Activated CD4-positive, alpha-beta T cell treated with anti-CD3 and anti-CD28 coated beads for 36 hours (primary cell): ENCODE measurements around the gene WDR93. TPM values are rescaled to one million over a fixed set of nuclear protein-coding genes. Genes with fewer than 3 reads are reported as not detected.

Experiments
- ATAC-seq: fragments of 200-7000 bp; cut with Tn5 transposase; one replicate; pipeline ENCODE4 v1.10.0; 2021; ENCODE audit warnings: mild to moderate bottlenecking, moderate library complexity
- CTCF ChIA-PET: fragments of 350-600 bp; sonication (Branson Sonifier 250); formaldehyde crosslinking; loops from one replicate; lab custom pipeline; 2021; ENCODE audit warnings: antibody characterized with exemption; lab: Charles Lee
- POLR2A ChIA-PET: fragments of 350-600 bp; sonication (Branson Sonifier 250); formaldehyde crosslinking; loops from one replicate; lab custom pipeline; 2021; ENCODE audit warnings: antibody characterized with exemption, inconsistent platforms; lab: Charles Lee
- DNase-seq: peaks from one replicate; pipeline ENCODE4 v3.0.0-alpha.2; 2020
- H3K27ac Mint-ChIP-seq: one replicate; pipeline ENCODE4 v1.8.0; 2021; ENCODE audit warnings: mixed read lengths
- H3K27me3 Mint-ChIP-seq: one replicate; pipeline ENCODE4 v1.8.0; 2021; ENCODE audit warnings: mixed read lengths
- H3K36me3 Mint-ChIP-seq: one replicate; pipeline ENCODE4 v1.8.0; 2021; ENCODE audit warnings: low read depth, mixed read lengths
- H3K4me1 Mint-ChIP-seq: one replicate; pipeline ENCODE4 v1.8.0; 2021; ENCODE audit warnings: mixed read lengths
- H3K4me3 Mint-ChIP-seq: one replicate; pipeline ENCODE4 v1.8.0; 2021; ENCODE audit warnings: mild to moderate bottlenecking, moderate library complexity, mixed read lengths
- H3K9me3 Mint-ChIP-seq: one replicate; pipeline ENCODE4 v1.8.0; 2021; ENCODE audit warnings: low read depth, mixed read lengths
- intact Hi-C, 2 experiments: fragments of 100-400 bp; cut with DNase I in 1 of 2; cut with micrococcal nuclease in 1 of 2; formaldehyde crosslinking; loops; one replicate each; pipeline versions ENCODE4 v1.14.2 to v1.15.1; 2022 to 2024; cut with DNase I, micrococcal nuclease
- total RNA-seq, 2 experiments: library from RNA; stranded (reverse); gene quantifications; one replicate each; pipeline ENCODE4 v1.2.3, GENCODE V29; 2021

Gene WDR93
- total RNA-seq, 2 experiments from 2014 or later, result not detected

- peaks cover 5% of the 10 kb centered on the region for H3K27me3 Mint-ChIP-seq
- no peaks in the 10 kb centered on the region for H3K9me3 Mint-ChIP-seq
- intact Hi-C loops, result loop anchor here (1.0 to 5.0 kb wide), 6 partner anchors 135 to 347 kb away; no protein-coding TSS in a partner anchor
- H3K36me3 Mint-ChIP-seq, result no peaks in the 10 kb centered on the region
- DNase-seq, result peak; percentile 68
- H3K27ac Mint-ChIP-seq, result no peak overlapping the region
- ChIA-PET CTCF (interaction anchor here (0.5 to 3.5 kb wide), 22 partner anchors 8 to 331 kb away, joined by 3 to 55 read pairs (median 4); partner anchors contain the start of gene MESP1), POLR2A (interaction anchor here (0.7 kb wide), 1 partner anchor 318 kb away, joined by 3 read pairs; no protein-coding TSS in a partner anchor)
- no peaks in the 10 kb centered on the region for H3K4me1 Mint-ChIP-seq
- ATAC-seq, result peak; percentile 99
- H3K4me3 Mint-ChIP-seq, result no peak overlapping the region
Observed at GRCh38 chr15:89740137-89740536, 49.5 kb downstream of the WDR93 start.

- no peak overlapping the region for H3K27ac Mint-ChIP-seq
- POLR2A ChIA-PET, result no interaction called here
- H3K9me3 Mint-ChIP-seq, result no peaks in the 10 kb centered on the region
- no peaks in the 10 kb centered on the region for H3K4me1 Mint-ChIP-seq
- ATAC-seq (no peak), DNase-seq (no peak)
- no peak overlapping the region for H3K4me3 Mint-ChIP-seq
- intact Hi-C loops, result loop anchor here in 1 of 2 experiments (5.0 kb wide), 1 partner anchor 329 kb away; no protein-coding TSS in a partner anchor
- no peaks in the 10 kb centered on the region for H3K36me3 Mint-ChIP-seq
- CTCF ChIA-PET, result interaction anchor here (0.5 to 3.5 kb wide), 8 partner anchors 9 to 1192 kb away, joined by 3 to 41 read pairs (median 3); partner anchors contain the start of gene MESP1
- H3K27me3 Mint-ChIP-seq, result no peaks in the 10 kb centered on the region
Observed at GRCh38 chr15:89743011-89743410, 52.4 kb downstream of the WDR93 start.

GRCh38 chr15:89743594-89743993 is 53.0 kb downstream of the WDR93 start:
- POLR2A ChIA-PET, result no interaction called here
- Mint-ChIP-seq H3K4me1 (no peaks in the 10 kb centered on the region), H3K27me3 (no peaks in the 10 kb centered on the region), H3K27ac (no peak overlapping the region), H3K9me3 (no peaks in the 10 kb centered on the region), H3K36me3 (no peaks in the 10 kb centered on the region), H3K4me3 (no peak overlapping the region)
- CTCF ChIA-PET, result interaction anchor here (0.7 to 2.1 kb wide), 7 partner anchors 11 to 1191 kb away, joined by 3 to 12 read pairs (median 3); no protein-coding TSS in a partner anchor
- intact Hi-C loops, result loop anchor here in 1 of 2 experiments (5.0 kb wide), 1 partner anchor 329 kb away; no protein-coding TSS in a partner anchor
- ATAC-seq (no peak), DNase-seq (no peak)

- POLR2A ChIA-PET, result interaction anchor here (0.7 kb wide), 1 partner anchor 829 kb away, joined by 3 read pairs; no protein-coding TSS in a partner anchor
- Mint-ChIP-seq H3K27ac (no peak overlapping the region), H3K9me3 (no peaks in the 10 kb centered on the region), H3K4me1 (peaks cover 4% of the 10 kb centered on the region), H3K4me3 (no peak overlapping the region), H3K36me3 (no peaks in the 10 kb centered on the region), H3K27me3 (peaks cover 4% of the 10 kb centered on the region)
- ATAC-seq (no peak), DNase-seq (no peak)
- intact Hi-C loops, result no loop called here
- CTCF ChIA-PET, result no interaction called here
Observed at GRCh38 chr15:89745131-89745530, 54.5 kb downstream of the WDR93 start.

- H3K36me3 Mint-ChIP-seq, result no peaks in the 10 kb centered on the region
- no peak overlapping the region for H3K27ac Mint-ChIP-seq
- ChIA-PET CTCF (no interaction called here), POLR2A (interaction anchor here (0.7 kb wide), 1 partner anchor 828 kb away, joined by 3 read pairs; no protein-coding TSS in a partner anchor)
- ATAC-seq, result no peak
- peaks cover 4% of the 10 kb centered on the region for H3K4me1 Mint-ChIP-seq
- no peaks in the 10 kb centered on the region for H3K9me3 Mint-ChIP-seq
- no peak for DNase-seq
- H3K27me3 Mint-ChIP-seq, result peaks cover 4% of the 10 kb centered on the region
- intact Hi-C loops, result no loop called here
- H3K4me3 Mint-ChIP-seq, result no peak overlapping the region
Observed at GRCh38 chr15:89745768-89746167, 55.2 kb downstream of the WDR93 start.

- Mint-ChIP-seq H3K27ac (no peak overlapping the region), H3K4me3 (no peak overlapping the region), H3K36me3 (no peaks in the 10 kb centered on the region), H3K4me1 (peaks cover 4% of the 10 kb centered on the region), H3K27me3 (peaks cover 4% of the 10 kb centered on the region), H3K9me3 (no peaks in the 10 kb centered on the region)
- intact Hi-C loops, result no loop called here
- DNase-seq (no peak), ATAC-seq (no peak)
- CTCF ChIA-PET, result no interaction called here
- POLR2A ChIA-PET, result no interaction called here
Observed at GRCh38 chr15:89746386-89746780, 55.8 kb downstream of the WDR93 start.

- Mint-ChIP-seq H3K36me3 (no peaks in the 10 kb centered on the region), H3K4me3 (no peak overlapping the region), H3K27me3 (peaks cover 7% of the 10 kb centered on the region), H3K9me3 (no peaks in the 10 kb centered on the region), H3K4me1 (peaks cover 4% of the 10 kb centered on the region), H3K27ac (no peak overlapping the region)
- POLR2A ChIA-PET, result interaction anchor here (0.6 kb wide), 1 partner anchor 127 kb away, joined by 5 read pairs; no protein-coding TSS in a partner anchor
- ATAC-seq, result no peak
- CTCF ChIA-PET, result interaction anchor here (0.6 kb wide), 1 partner anchor 129 kb away, joined by 3 read pairs; no protein-coding TSS in a partner anchor
- intact Hi-C loops, result no loop called here
- DNase-seq, result no peak
Observed at GRCh38 chr15:89747708-89748682, 57.4 kb downstream of the WDR93 start.

GRCh38 chr15:89749054-89749453 is 58.4 kb downstream of the WDR93 start:
- POLR2A ChIA-PET, result no interaction called here
- DNase-seq, result no peak
- intact Hi-C loops, result no loop called here

GRCh38 chr15:89749526-89749925 is 58.9 kb downstream of the WDR93 start:
- no peaks in the 10 kb centered on the region for H3K36me3 Mint-ChIP-seq
- no peaks in the 10 kb centered on the region for H3K9me3 Mint-ChIP-seq
- H3K4me3 Mint-ChIP-seq, result peak overlapping the region; percentile 73
- H3K4me1 Mint-ChIP-seq, result peaks cover 4% of the 10 kb centered on the region
- ATAC-seq (no peak), DNase-seq (no peak)
- no peak overlapping the region for H3K27ac Mint-ChIP-seq
- ChIA-PET CTCF (interaction anchor here (0.6 to 7.2 kb wide), 3 partner anchors 8 to 313 kb away, joined by 3 to 41 read pairs (median 3); no protein-coding TSS in a partner anchor), POLR2A (no interaction called here)
- intact Hi-C loops, result no loop called here
- peaks cover 9% of the 10 kb centered on the region for H3K27me3 Mint-ChIP-seq

More at GRCh38 chr15:89749054-89749453, 58.4 kb downstream of the WDR93 start:
- H3K36me3 Mint-ChIP-seq, result no peaks in the 10 kb centered on the region
- no peaks in the 10 kb centered on the region for H3K9me3 Mint-ChIP-seq
- H3K27ac Mint-ChIP-seq, result no peak overlapping the region
- ATAC-seq, result no peak
- H3K4me1 Mint-ChIP-seq, result peaks cover 4% of the 10 kb centered on the region
- H3K4me3 Mint-ChIP-seq, result peak overlapping the region; percentile 73
- CTCF ChIA-PET, result interaction anchor here (0.6 to 7.2 kb wide), 2 partner anchors 8 to 313 kb away, joined by 3 to 41 read pairs; no protein-coding TSS in a partner anchor
- peaks cover 9% of the 10 kb centered on the region for H3K27me3 Mint-ChIP-seq

- CTCF ChIA-PET, result interaction anchor here (0.6 to 7.2 kb wide), 7 partner anchors 9 to 312 kb away, joined by 3 to 41 read pairs (median 3); no protein-coding TSS in a partner anchor
- H3K27ac Mint-ChIP-seq, result peak overlapping the region; percentile 47
Observed at GRCh38 chr15:89749951-89750559, 59.4 kb downstream of the WDR93 start.

More at GRCh38 chr15:89749951-89750559, 59.4 kb downstream of the WDR93 start:
- H3K27me3 Mint-ChIP-seq, result peaks cover 9% of the 10 kb centered on the region
- H3K36me3 Mint-ChIP-seq, result no peaks in the 10 kb centered on the region
- no peaks in the 10 kb centered on the region for H3K9me3 Mint-ChIP-seq
- peak; percentile 1 for ATAC-seq
- peaks cover 4% of the 10 kb centered on the region for H3K4me1 Mint-ChIP-seq
- POLR2A ChIA-PET, result no interaction called here
- DNase-seq, result peak; percentile 31
- intact Hi-C loops, result loop anchor here in 1 of 2 experiments (1.0 to 5.0 kb wide), 2 partner anchors 60 to 142 kb away; partner anchors contain the start of genes AP3S2, PEX11A and WDR93
- peak overlapping the region; percentile 73 for H3K4me3 Mint-ChIP-seq
